Naive thymus-derived CD4-positive, alpha-beta T cell (primary cell): Measurements from ENCODE around the gene IER5. TPM values are rescaled to one million over a fixed set of nuclear protein-coding genes. Genes with fewer than 3 reads are reported as not detected.

ENCODE experiments used
- ATAC-seq: fragments of 150-1000 bp; cut with Tn5 transposase; 2 replicates; pipeline ENCODE4 v1.10.0; 2021; ENCODE audit warnings: mild to moderate bottlenecking, moderate library complexity
- CTCF ChIA-PET: fragments of 350-600 bp; sonication (Branson Sonifier 250); formaldehyde crosslinking; loops from one replicate; lab custom pipeline; 2021; ENCODE audit warnings: antibody characterized with exemption; lab: Charles Lee
- POLR2A ChIA-PET: fragments of 350-600 bp; sonication (Branson Sonifier 250); formaldehyde crosslinking; loops from one replicate; lab custom pipeline; 2021; ENCODE audit warnings: antibody characterized with exemption, inconsistent platforms; lab: Charles Lee
- DNase-seq, 9 donors: peaks; one replicate each; pipeline versions ENCODE4 v3.0.0 to v3.0.0-alpha.2; 2020 to 2022; ENCODE audit warnings: mixed read lengths in 1 of 9
- H3K27ac ChIP-seq: one replicate; pipeline ENCODE4 v1.7.0; 2013; ENCODE audit warnings: mild to moderate bottlenecking, low read depth, low read length, moderate library complexity
- H3K27me3 ChIP-seq, 2 donors: one replicate each; pipeline ENCODE4 v1.7.0; 2013; ENCODE audit warnings: low read length in 2 of 2, mild to moderate bottlenecking in 2 of 2, moderate library complexity in 2 of 2; ENCODE audit not compliant: control insufficient read depth in 2 of 2, insufficient read depth in 2 of 2
- H3K36me3 ChIP-seq, 3 experiments: 1 replicate in 2 of 3; 2 replicates in 1 of 3; pipeline ENCODE4 v1.7.0; 2013; ENCODE audit warnings: low read length in 3 of 3, mild to moderate bottlenecking in 3 of 3, moderate library complexity in 1 of 3; ENCODE audit not compliant: insufficient read depth in 3 of 3, control insufficient read depth in 2 of 3
- H3K4me1 ChIP-seq, 2 donors: one replicate each; pipeline ENCODE4 v1.7.0; 2013; ENCODE audit warnings: low read length in 2 of 2, mild to moderate bottlenecking in 2 of 2, moderate library complexity in 1 of 2; ENCODE audit not compliant: control insufficient read depth in 2 of 2, insufficient read depth in 2 of 2
- H3K4me3 ChIP-seq: 2 replicates; pipeline ENCODE4 v1.7.0; 2013; ENCODE audit warnings: mild to moderate bottlenecking, low read length
- H3K9me3 ChIP-seq, 3 experiments: 1 replicate in 2 of 3; 2 replicates in 1 of 3; pipeline ENCODE4 v1.7.0; 2013; ENCODE audit warnings: low read length in 3 of 3; ENCODE audit not compliant: control insufficient read depth in 2 of 3
- H3K27ac Mint-ChIP-seq, 9 donors: one replicate each; pipeline ENCODE4 v1.8.0; 2020 to 2022; ENCODE audit warnings: mixed read lengths in 9 of 9, mild to moderate bottlenecking in 8 of 9, moderate library complexity in 5 of 9, inconsistent platforms in 2 of 9
- H3K27me3 Mint-ChIP-seq, 5 donors: one replicate each; pipeline ENCODE4 v1.8.0; 2021 to 2022; ENCODE audit warnings: mixed read lengths in 5 of 5, mild to moderate bottlenecking in 1 of 5
- H3K36me3 Mint-ChIP-seq, 5 donors: one replicate each; pipeline ENCODE4 v1.8.0; 2020 to 2022; ENCODE audit warnings: mixed read lengths in 5 of 5, mild to moderate bottlenecking in 3 of 5, inconsistent platforms in 1 of 5
- H3K4me1 Mint-ChIP-seq, 7 donors: one replicate each; pipeline ENCODE4 v1.8.0; 2020 to 2022; ENCODE audit warnings: mixed read lengths in 7 of 7, mild to moderate bottlenecking in 3 of 7, inconsistent platforms in 1 of 7
- H3K4me3 Mint-ChIP-seq, 10 donors: one replicate each; pipeline ENCODE4 v1.8.0; 2020 to 2022; ENCODE audit warnings: mild to moderate bottlenecking in 10 of 10, mixed read lengths in 10 of 10, moderate library complexity in 6 of 10, inconsistent platforms in 2 of 10
- H3K9me3 Mint-ChIP-seq, 11 donors: one replicate each; pipeline ENCODE4 v1.8.0; 2020 to 2022; ENCODE audit warnings: mixed read lengths in 11 of 11, mild to moderate bottlenecking in 4 of 11, inconsistent platforms in 1 of 11, moderate library complexity in 1 of 11
- intact Hi-C, 2 donors: fragments of 100-400 bp; cut with micrococcal nuclease; formaldehyde crosslinking; loops; one replicate each; pipeline ENCODE4 v1.15.1; 2023
- polyA plus RNA-seq, 2 donors: library from polyadenylated mRNA; unstranded; fragments of 300-500 nt; fragmentation: Illumina TruSeq; gene quantifications; one replicate each; pipeline ENCODE4 v1.2.3, GENCODE V29; 2021
- total RNA-seq, 6 experiments: library from RNA in 5 of 6; stranded (reverse) in 5 of 6; gene quantifications; 1 replicate in 5 of 6; 2 replicates in 1 of 6; pipeline ENCODE4 v1.2.3 and lab custom pipeline; 2021 to 2026

The IER5 gene
- total and polyA plus RNA-seq, 7 experiments from 2014 or later = 2.1 to 86.9 (median 13.3) TPM

GRCh38 chr1:181139631-181140061 is 51.1 kb downstream of the IER5 start:
- ChIA-PET CTCF (interaction anchor here (1.1 to 7.9 kb wide), 3 partner anchors 24 to 55 kb away, joined by 3 to 98 read pairs (median 11); no protein-coding TSS in a partner anchor), POLR2A (interaction anchor here (1.9 to 16.7 kb wide), 2 partner anchors 10 to 52 kb away, joined by 6 to 176 read pairs; partner anchors contain the start of gene IER5)
- no peaks in the 10 kb centered on the region for H3K27me3 ChIP-seq
- Mint-ChIP-seq H3K4me1 (peaks cover 26 to 83% (median 44%) of the 10 kb centered on the region in 7 donors), H3K4me3 (peak overlapping the region in 1 of 10 donors; percentile 9), H3K9me3 (no peaks in the 10 kb centered on the region), H3K27ac (peak overlapping the region in 1 of 9 donors; percentile 5), H3K36me3 (peaks cover 0 to 4% (median 0%) of the 10 kb centered on the region in 5 donors), H3K27me3 (peaks cover 0 to 10% (median 0%) of the 10 kb centered on the region in 5 donors)
- no peaks in the 10 kb centered on the region for H3K36me3 ChIP-seq
- no peak for ATAC-seq
- no peak overlapping the region for H3K27ac ChIP-seq
- intact Hi-C loops = loop anchor here in 1 of 2 donors (10.0 kb wide), 1 partner anchor 505 kb away; the partner anchor contains the start of gene XPR1
- no peak for DNase-seq
- H3K4me3 ChIP-seq = no peak overlapping the region
- no peaks in the 10 kb centered on the region for H3K9me3 ChIP-seq
- H3K4me1 ChIP-seq = peaks cover 13 to 21% of the 10 kb centered on the region in 2 donors

DNA sequence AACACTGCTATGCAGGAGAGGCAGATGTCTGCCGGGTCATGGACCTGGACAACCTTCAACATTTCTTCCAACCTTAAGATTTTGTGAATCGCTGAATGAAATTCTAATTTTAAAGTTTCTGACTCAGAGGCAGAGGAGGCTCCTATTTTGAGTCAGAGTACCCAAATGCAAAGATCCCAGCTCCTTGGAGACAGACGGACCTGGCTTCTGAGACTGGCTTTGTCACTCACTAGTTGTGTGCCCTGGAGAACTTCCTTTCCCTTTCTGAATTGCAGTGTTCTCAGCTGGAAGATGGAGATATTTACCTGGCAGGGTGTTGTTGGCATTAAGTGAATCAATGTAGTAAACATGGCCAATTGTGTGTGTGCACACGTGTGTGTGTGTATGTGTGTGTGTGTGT is 51.9 kb downstream of the IER5 start:
- ChIA-PET POLR2A (interaction anchor here (0.6 to 16.7 kb wide), 5 partner anchors 9 to 53 kb away, joined by 3 to 176 read pairs (median 6); partner anchors contain the start of gene IER5), CTCF (interaction anchor here (1.0 to 7.9 kb wide), 8 partner anchors 9 to 77 kb away, joined by 3 to 98 read pairs (median 10); partner anchors contain the start of gene IER5)
- Mint-ChIP-seq H3K4me3 (peak overlapping the region in 1 of 10 donors; percentile 43), H3K9me3 (no peaks in the 10 kb centered on the region), H3K27me3 (peaks cover 0 to 14% (median 0%) of the 10 kb centered on the region in 5 donors), H3K4me1 (peaks cover 18 to 77% (median 36%) of the 10 kb centered on the region in 7 donors), H3K27ac (peak overlapping the region in 2 of 9 donors; percentile 5 to 62), H3K36me3 (peaks cover 0 to 7% (median 0%) of the 10 kb centered on the region in 5 donors)
- H3K36me3 ChIP-seq = no peaks in the 10 kb centered on the region
- intact Hi-C loops = loop anchor here in 1 of 2 donors (10.0 kb wide), 1 partner anchor 506 kb away; the partner anchor contains the start of gene XPR1
- DNase-seq = no peak
- no peaks in the 10 kb centered on the region for H3K9me3 ChIP-seq
- H3K4me1 ChIP-seq = peaks cover 7 to 15% of the 10 kb centered on the region in 2 donors
- H3K27ac ChIP-seq = no peak overlapping the region
- no peak for ATAC-seq
- H3K27me3 ChIP-seq = no peaks in the 10 kb centered on the region
- no peak overlapping the region for H3K4me3 ChIP-seq

DNA sequence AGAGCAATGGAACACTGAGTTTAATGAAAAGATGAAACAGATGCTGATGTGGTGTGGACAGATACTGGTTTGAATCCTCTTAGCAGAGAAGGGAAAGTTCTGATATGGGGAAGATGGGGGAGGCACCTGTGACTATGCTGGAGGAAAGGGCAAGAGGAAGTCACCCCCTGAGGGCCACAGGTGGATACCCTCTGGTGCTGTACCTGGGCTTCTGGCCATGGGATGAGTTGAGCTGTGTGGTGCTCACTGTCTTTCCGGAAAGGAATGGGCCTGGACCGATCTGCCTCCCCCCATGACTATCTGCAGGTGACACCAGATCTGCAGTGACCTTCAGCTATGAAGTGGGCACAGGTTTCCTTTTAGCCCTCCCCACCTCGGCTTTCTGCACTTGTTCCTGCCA is 52.4 kb downstream of the IER5 start:
- intact Hi-C loops = loop anchor here in 1 of 2 donors (10.0 kb wide), 1 partner anchor 506 kb away; the partner anchor contains the start of gene XPR1
- POLR2A ChIA-PET = interaction anchor here (0.6 to 16.7 kb wide), 8 partner anchors 9 to 118 kb away, joined by 3 to 176 read pairs (median 5); partner anchors contain the start of gene IER5

GRCh38 chr1:181141431-181141910 is 53.0 kb downstream of the IER5 start:
- H3K9me3 ChIP-seq = no peaks in the 10 kb centered on the region
- peaks cover 7 to 15% of the 10 kb centered on the region in 2 donors for H3K4me1 ChIP-seq
- Mint-ChIP-seq H3K27ac (peak overlapping the region in 1 of 9 donors; percentile 76), H3K27me3 (peaks cover 0 to 23% (median 0%) of the 10 kb centered on the region in 5 donors), H3K36me3 (peaks cover 0 to 17% (median 5%) of the 10 kb centered on the region in 5 donors), H3K4me1 (peaks cover 19 to 67% (median 37%) of the 10 kb centered on the region in 7 donors), H3K4me3 (peak overlapping the region in 1 of 10 donors; percentile 63), H3K9me3 (peaks cover 0 to 6% (median 0%) of the 10 kb centered on the region in 11 donors)
- no peaks in the 10 kb centered on the region for H3K36me3 ChIP-seq
- H3K4me3 ChIP-seq = no peak overlapping the region
- intact Hi-C loops = loop anchor here in 1 of 2 donors (10.0 kb wide), 1 partner anchor 507 kb away; the partner anchor contains the start of gene XPR1
- CTCF ChIA-PET = interaction anchor here (0.9 to 7.9 kb wide), 28 partner anchors 8 to 628 kb away, joined by 3 to 98 read pairs (median 5); partner anchors contain the start of genes IER5 and MR1
- no peaks in the 10 kb centered on the region for H3K27me3 ChIP-seq
- peak; percentile 60 for ATAC-seq
- POLR2A ChIA-PET = interaction anchor here (0.7 to 16.7 kb wide), 9 partner anchors 8 to 118 kb away, joined by 3 to 176 read pairs (median 4); partner anchors contain the start of gene IER5
- H3K27ac ChIP-seq = no peak overlapping the region
- peak in 1 of 9 donors; percentile 71 for DNase-seq

More for the DNA sequence above, 52.4 kb downstream of the IER5 start:
- Histone ChIP-seq H3K9me3 (no peaks in the 10 kb centered on the region), H3K36me3 (no peaks in the 10 kb centered on the region), H3K27ac (no peak overlapping the region), H3K27me3 (no peaks in the 10 kb centered on the region), H3K4me1 (peaks cover 7 to 15% of the 10 kb centered on the region in 2 donors), H3K4me3 (no peak overlapping the region)
- CTCF ChIA-PET = interaction anchor here (0.9 to 7.9 kb wide), 17 partner anchors 8 to 572 kb away, joined by 3 to 98 read pairs (median 10); partner anchors contain the start of gene IER5
- Mint-ChIP-seq H3K4me3 (peak overlapping the region in 1 of 10 donors; percentile 43), H3K27ac (peak overlapping the region in 2 of 9 donors; percentile 1 to 76), H3K36me3 (peaks cover 0 to 12% (median under 1%) of the 10 kb centered on the region in 5 donors), H3K4me1 (peaks cover 18 to 72% (median 36%) of the 10 kb centered on the region in 7 donors), H3K9me3 (peaks cover 0 to 2% (median 0%) of the 10 kb centered on the region in 11 donors), H3K27me3 (peaks cover 0 to 19% (median 0%) of the 10 kb centered on the region in 5 donors)
- ATAC-seq = no peak
- DNase-seq = no peak

Other genes starting within 250 kb of the IER5 start
- gene KIAA1614, start 175.8 kb upstream of the IER5 start, total RNA-seq = under 1 TPM in 4 of 5 experiments, not detected in 1; 0.13 to 0.31 (median 0.20) TPM
- gene KIAA1614, start 175.8 kb upstream of the IER5 start, polyA plus RNA-seq = under 1 TPM; 0.03 to 0.12 TPM
- gene STX6, start 65.8 kb upstream of the IER5 start, total RNA-seq = 10 to 100 TPM in 4 of 5 experiments, 1 to 10 TPM in 1; 9.8 to 24.6 (median 21.2) TPM
- 10 to 100 TPM in 1 of 2 donors, 1 to 10 TPM in 1; 7.2 to 11.5 TPM for gene STX6, start 65.8 kb upstream of the IER5 start, polyA plus RNA-seq
- gene MR1, start 54.7 kb upstream of the IER5 start, total RNA-seq = 10 to 100 TPM; 19.8 to 35.8 (median 29.7) TPM
- 10 to 100 TPM; 29.8 to 39.2 TPM for gene MR1, start 54.7 kb upstream of the IER5 start, polyA plus RNA-seq